Measurements from ENCODE around the gene GNPAT. TPM values are rescaled to one million over a fixed set of nuclear protein-coding genes. Genes with fewer than 3 reads are reported as not detected.

GNPAT gene
- total and polyA plus RNA-seq, 2 of the 8 experiments (the other 6 are each of a cell fraction or from before 2014, with no cell fraction given) = 22.9 to 47.4 TPM

GRCh38 chr1:231217056-231217455 lies 24.0 kb upstream of the GNPAT start (continued):
- TF ChIP-seq, protein P1, sequence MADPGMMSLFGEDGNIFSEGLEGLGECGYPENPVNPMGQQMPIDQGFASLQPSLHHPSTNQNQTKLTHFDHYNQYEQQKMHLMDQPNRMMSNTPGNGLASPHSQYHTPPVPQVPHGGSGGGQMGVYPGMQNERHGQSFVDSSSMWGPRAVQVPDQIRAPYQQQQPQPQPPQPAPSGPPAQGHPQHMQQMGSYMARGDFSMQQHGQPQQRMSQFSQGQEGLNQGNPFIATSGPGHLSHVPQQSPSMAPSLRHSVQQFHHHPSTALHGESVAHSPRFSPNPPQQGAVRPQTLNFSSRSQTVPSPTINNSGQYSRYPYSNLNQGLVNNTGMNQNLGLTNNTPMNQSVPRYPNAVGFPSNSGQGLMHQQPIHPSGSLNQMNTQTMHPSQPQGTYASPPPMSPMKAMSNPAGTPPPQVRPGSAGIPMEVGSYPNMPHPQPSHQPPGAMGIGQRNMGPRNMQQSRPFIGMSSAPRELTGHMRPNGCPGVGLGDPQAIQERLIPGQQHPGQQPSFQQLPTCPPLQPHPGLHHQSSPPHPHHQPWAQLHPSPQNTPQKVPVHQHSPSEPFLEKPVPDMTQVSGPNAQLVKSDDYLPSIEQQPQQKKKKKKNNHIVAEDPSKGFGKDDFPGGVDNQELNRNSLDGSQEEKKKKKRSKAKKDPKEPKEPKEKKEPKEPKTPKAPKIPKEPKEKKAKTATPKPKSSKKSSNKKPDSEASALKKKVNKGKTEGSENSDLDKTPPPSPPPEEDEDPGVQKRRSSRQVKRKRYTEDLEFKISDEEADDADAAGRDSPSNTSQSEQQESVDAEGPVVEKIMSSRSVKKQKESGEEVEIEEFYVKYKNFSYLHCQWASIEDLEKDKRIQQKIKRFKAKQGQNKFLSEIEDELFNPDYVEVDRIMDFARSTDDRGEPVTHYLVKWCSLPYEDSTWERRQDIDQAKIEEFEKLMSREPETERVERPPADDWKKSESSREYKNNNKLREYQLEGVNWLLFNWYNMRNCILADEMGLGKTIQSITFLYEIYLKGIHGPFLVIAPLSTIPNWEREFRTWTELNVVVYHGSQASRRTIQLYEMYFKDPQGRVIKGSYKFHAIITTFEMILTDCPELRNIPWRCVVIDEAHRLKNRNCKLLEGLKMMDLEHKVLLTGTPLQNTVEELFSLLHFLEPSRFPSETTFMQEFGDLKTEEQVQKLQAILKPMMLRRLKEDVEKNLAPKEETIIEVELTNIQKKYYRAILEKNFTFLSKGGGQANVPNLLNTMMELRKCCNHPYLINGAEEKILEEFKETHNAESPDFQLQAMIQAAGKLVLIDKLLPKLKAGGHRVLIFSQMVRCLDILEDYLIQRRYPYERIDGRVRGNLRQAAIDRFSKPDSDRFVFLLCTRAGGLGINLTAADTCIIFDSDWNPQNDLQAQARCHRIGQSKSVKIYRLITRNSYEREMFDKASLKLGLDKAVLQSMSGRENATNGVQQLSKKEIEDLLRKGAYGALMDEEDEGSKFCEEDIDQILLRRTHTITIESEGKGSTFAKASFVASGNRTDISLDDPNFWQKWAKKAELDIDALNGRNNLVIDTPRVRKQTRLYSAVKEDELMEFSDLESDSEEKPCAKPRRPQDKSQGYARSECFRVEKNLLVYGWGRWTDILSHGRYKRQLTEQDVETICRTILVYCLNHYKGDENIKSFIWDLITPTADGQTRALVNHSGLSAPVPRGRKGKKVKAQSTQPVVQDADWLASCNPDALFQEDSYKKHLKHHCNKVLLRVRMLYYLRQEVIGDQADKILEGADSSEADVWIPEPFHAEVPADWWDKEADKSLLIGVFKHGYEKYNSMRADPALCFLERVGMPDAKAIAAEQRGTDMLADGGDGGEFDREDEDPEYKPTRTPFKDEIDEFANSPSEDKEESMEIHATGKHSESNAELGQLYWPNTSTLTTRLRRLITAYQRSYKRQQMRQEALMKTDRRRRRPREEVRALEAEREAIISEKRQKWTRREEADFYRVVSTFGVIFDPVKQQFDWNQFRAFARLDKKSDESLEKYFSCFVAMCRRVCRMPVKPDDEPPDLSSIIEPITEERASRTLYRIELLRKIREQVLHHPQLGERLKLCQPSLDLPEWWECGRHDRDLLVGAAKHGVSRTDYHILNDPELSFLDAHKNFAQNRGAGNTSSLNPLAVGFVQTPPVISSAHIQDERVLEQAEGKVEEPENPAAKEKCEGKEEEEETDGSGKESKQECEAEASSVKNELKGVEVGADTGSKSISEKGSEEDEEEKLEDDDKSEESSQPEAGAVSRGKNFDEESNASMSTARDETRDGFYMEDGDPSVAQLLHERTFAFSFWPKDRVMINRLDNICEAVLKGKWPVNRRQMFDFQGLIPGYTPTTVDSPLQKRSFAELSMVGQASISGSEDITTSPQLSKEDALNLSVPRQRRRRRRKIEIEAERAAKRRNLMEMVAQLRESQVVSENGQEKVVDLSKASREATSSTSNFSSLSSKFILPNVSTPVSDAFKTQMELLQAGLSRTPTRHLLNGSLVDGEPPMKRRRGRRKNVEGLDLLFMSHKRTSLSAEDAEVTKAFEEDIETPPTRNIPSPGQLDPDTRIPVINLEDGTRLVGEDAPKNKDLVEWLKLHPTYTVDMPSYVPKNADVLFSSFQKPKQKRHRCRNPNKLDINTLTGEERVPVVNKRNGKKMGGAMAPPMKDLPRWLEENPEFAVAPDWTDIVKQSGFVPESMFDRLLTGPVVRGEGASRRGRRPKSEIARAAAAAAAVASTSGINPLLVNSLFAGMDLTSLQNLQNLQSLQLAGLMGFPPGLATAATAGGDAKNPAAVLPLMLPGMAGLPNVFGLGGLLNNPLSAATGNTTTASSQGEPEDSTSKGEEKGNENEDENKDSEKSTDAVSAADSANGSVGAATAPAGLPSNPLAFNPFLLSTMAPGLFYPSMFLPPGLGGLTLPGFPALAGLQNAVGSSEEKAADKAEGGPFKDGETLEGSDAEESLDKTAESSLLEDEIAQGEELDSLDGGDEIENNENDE (IDR thresholded peaks at IDR 0.05; ENCODE audit: insufficient replicate concordance, low read length) = no peak
- no peak for TF ChIP-seq YY1 (IDR thresholded peaks at IDR 0.05; ENCODE audit: low read depth, low read length)
- no peak for TF ChIP-seq SP4 (IDR thresholded peaks at IDR 0.05; ENCODE audit: low read length)
- TF ChIP-seq ZNF274 (IDR thresholded peaks at IDR 0.05; ENCODE audit: borderline replicate concordance, extremely low read depth, low read length) = no peak
- TF ChIP-seq MAX (IDR thresholded peaks at IDR 0.05) = no peak
- TF ChIP-seq TBP (IDR thresholded peaks at IDR 0.05; ENCODE audit: low read depth, low read length) = no peak
- TF ChIP-seq GABPA (IDR thresholded peaks at IDR 0.05; ENCODE audit: borderline replicate concordance, insufficient read depth, low read length) = no peak
- TF ChIP-seq RAD21 (IDR thresholded peaks at IDR 0.05 in 1 of 2, conservative IDR thresholded peaks at IDR 0.05 in 1 of 2; ENCODE audit: low read depth in 2 of 2, low read length in 2 of 2) = no peak
- TF ChIP-seq CEBPB (IDR thresholded peaks at IDR 0.05; ENCODE audit: low read depth, low read length) = no peak
